K562 (cell line): ENCODE results near the gene WDR46. TPM values are rescaled to one million over a fixed set of nuclear protein-coding genes. Genes with fewer than 3 reads are reported as not detected.

Experiments
- BHLHE40 ChIP-seq: IDR thresholded peaks from 2 replicates; pipeline ENCODE4 v1.6.1; 2011; ENCODE audit warnings: low read length, improper control_type of control experiment
- EGR1 ChIP-seq: fragments of 450-650 bp; conservative IDR thresholded peaks from 2 replicates; pipeline ENCODE4 v1.6.1; 2017; ENCODE audit warnings: mild to moderate bottlenecking
- FOSL1 ChIP-seq: fragments of 200-800 bp; sonication (Bioruptor generic); conservative IDR thresholded peaks from 2 replicates; pipeline ENCODE4 v1.6.1; 2016; ENCODE audit warnings: missing genetic modification characterization, missing compliant biosample characterization
- HNRNPUL1 ChIP-seq: fragments of 200-400 bp; formaldehyde crosslinking; IDR thresholded peaks from 2 replicates; pipeline ENCODE4 v1.6.1; 2017; ENCODE audit warnings: low read length
- KDM2B ChIP-seq: fragments of 250-450 bp; sonication (Bioruptor Pico); IDR thresholded peaks from 2 replicates; pipeline ENCODE4 v1.8.0; 2021; ENCODE audit warnings: mild to moderate bottlenecking, moderate library complexity
- MTA3 ChIP-seq: fragments of 450-650 bp; formaldehyde crosslinking; IDR thresholded peaks from 2 replicates; pipeline ENCODE4 v1.6.1; 2017; ENCODE audit warnings: mild to moderate bottlenecking, borderline replicate concordance
- NCOA1 ChIP-seq: fragments of 450-650 bp; IDR thresholded peaks from 2 replicates; pipeline ENCODE4 v1.6.1; 2016; ENCODE audit warnings: low read depth
- POLR2AphosphoS5 ChIP-seq: IDR thresholded peaks from 2 replicates; pipeline ENCODE4 v1.6.1; 2011; ENCODE audit warnings: mild to moderate bottlenecking, low read depth, low read length, moderate library complexity; ENCODE audit not compliant: control insufficient read depth, insufficient read depth
- SREBF1 ChIP-seq: fragments of 150-350 bp; IDR thresholded peaks from 2 replicates; pipeline ENCODE4 v1.6.1; 2014; ENCODE audit warnings: antibody characterized with exemption, low read depth, low read length, borderline replicate concordance
- polyA plus RNA-seq, 8 experiments: library from polyadenylated mRNA; depleted of rRNA in 4 of 8; stranded (reverse) in 5 of 8; unstranded in 3 of 8; fragments of >200 nt; fragmentation: Nextera tagmentation in 2 of 8; fragmentation: Illumina TruSeq in 1 of 8; extraction: Ambion mirVana in 2 of 8; extraction: Trizol in 1 of 8; gene quantifications; 2 replicates each; pipeline versions ENCODE4 v1.2.1 to v1.2.3, GENCODE V29; 2011 to 2014; ENCODE audit warnings: inconsistent platforms in 1 of 8, missing spikeins in 1 of 8
- total RNA-seq, 7 experiments: library from RNA; depleted of rRNA in 6 of 7; stranded (reverse); fragments of >200 nt in 6 of 7; fragmentation: Illumina TruSeq in 2 of 7; extraction: Trizol in 2 of 7; gene quantifications; 2 replicates each; pipeline versions ENCODE4 v1.2.1 to v1.2.3, GENCODE V29; 2011 to 2021; ENCODE audit warnings: low replicate concordance in 1 of 7
- TF ChIP-seq, protein P1 (sequence below): sonication (generic); formaldehyde crosslinking; IDR thresholded peaks from 2 replicates; pipeline ENCODE4 v1.8.0; 2023; ENCODE audit warnings: mild to moderate bottlenecking, missing genetic modification reagents
- TF ChIP-seq, protein P2 (sequence below): sonication (generic); formaldehyde crosslinking; IDR thresholded peaks from 2 replicates; pipeline ENCODE4 v1.5.0; 2020; ENCODE audit warnings: missing genetic modification reagents
- TF ChIP-seq, protein P3 (sequence below), 2 experiments: fragments of 450-650 bp; IDR thresholded peaks; 2 replicates each; pipeline ENCODE4 v1.6.1; 2016
- TF ChIP-seq, protein P4 (sequence below): fragments of 450-650 bp; IDR thresholded peaks from 2 replicates; pipeline ENCODE4 v1.6.1; 2017; ENCODE audit warnings: antibody characterized with exemption
- TF ChIP-seq, protein P5 (sequence below): sonication (generic); formaldehyde crosslinking; IDR thresholded peaks from 2 replicates; pipeline ENCODE4 v1.8.0; 2022; ENCODE audit warnings: mild to moderate bottlenecking, missing genetic modification reagents

The WDR46 gene
- total and polyA plus RNA-seq, 9 of the 15 experiments (the other 6 are each of a cell fraction or from before 2014, with no cell fraction given), result 8.9 to 146 (median 93.1) TPM

DNA sequence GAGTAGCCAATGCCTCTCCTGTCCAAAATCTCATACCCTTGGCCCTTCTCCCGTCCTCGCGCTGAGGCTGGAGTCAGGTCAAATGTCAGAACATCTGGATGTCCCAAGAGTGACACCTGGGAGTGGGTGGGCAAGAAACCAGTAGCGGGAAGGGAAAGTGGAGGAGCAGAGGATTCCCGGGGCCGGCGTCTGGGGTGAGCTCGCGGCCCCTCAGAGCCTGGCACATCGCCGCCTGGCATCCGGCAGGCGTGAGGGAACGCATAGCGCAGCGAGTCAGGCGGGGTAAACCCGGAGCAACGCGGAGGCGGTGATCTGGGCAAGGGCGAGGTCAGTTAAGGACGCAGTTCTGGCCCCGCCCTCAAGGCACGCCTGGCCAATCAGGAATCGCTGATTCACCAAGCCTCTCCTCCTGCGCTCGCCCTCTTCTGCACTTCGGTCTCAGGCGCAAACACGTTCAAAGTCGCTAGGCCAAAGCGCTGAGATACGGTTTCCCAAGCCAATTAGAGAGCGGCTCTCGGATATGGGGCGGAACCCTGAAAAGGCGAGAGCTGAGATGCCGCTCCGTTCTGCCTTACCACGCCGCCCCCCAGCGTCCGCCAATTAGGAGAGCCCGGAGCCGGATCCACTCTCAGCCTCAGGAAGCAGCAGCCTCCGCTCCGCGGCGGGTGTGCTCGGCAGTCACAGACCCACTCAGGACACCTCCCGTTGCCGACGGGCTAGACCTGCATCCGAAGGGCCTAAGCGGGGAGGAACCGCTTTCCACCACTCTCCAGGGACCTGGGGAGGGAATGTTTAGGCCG is 39.9 kb downstream of the WDR46 start (continued):
- TF ChIP-seq, protein P1, sequence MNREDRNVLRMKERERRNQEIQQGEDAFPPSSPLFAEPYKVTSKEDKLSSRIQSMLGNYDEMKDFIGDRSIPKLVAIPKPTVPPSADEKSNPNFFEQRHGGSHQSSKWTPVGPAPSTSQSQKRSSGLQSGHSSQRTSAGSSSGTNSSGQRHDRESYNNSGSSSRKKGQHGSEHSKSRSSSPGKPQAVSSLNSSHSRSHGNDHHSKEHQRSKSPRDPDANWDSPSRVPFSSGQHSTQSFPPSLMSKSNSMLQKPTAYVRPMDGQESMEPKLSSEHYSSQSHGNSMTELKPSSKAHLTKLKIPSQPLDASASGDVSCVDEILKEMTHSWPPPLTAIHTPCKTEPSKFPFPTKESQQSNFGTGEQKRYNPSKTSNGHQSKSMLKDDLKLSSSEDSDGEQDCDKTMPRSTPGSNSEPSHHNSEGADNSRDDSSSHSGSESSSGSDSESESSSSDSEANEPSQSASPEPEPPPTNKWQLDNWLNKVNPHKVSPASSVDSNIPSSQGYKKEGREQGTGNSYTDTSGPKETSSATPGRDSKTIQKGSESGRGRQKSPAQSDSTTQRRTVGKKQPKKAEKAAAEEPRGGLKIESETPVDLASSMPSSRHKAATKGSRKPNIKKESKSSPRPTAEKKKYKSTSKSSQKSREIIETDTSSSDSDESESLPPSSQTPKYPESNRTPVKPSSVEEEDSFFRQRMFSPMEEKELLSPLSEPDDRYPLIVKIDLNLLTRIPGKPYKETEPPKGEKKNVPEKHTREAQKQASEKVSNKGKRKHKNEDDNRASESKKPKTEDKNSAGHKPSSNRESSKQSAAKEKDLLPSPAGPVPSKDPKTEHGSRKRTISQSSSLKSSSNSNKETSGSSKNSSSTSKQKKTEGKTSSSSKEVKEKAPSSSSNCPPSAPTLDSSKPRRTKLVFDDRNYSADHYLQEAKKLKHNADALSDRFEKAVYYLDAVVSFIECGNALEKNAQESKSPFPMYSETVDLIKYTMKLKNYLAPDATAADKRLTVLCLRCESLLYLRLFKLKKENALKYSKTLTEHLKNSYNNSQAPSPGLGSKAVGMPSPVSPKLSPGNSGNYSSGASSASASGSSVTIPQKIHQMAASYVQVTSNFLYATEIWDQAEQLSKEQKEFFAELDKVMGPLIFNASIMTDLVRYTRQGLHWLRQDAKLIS (CRISPR knock-in tag), result peak; percentile 44; the same call in 1 of the 2 replicates
- TF ChIP-seq BHLHE40 (0 out of 2 replicates have a peak, but pooled peaks have one; percentile 28), NCOA1 (peak; percentile 85), KDM2B (CRISPR knock-in tag) (peak; percentile 92), MTA3 (peak; percentile 60), FOSL1 (peak; percentile 31; the same call in 1 of the 2 replicates), EGR1 (peak; percentile 97), POLR2AphosphoS5 (peak; percentile 73), HNRNPUL1 (no peak), SREBF1 (no peak)
- TF ChIP-seq, protein P2, sequence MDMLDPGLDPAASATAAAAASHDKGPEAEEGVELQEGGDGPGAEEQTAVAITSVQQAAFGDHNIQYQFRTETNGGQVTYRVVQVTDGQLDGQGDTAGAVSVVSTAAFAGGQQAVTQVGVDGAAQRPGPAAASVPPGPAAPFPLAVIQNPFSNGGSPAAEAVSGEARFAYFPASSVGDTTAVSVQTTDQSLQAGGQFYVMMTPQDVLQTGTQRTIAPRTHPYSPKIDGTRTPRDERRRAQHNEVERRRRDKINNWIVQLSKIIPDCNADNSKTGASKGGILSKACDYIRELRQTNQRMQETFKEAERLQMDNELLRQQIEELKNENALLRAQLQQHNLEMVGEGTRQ, result peak; percentile 12; the same call in 1 of the 2 replicates
- TF ChIP-seq, protein P3, sequence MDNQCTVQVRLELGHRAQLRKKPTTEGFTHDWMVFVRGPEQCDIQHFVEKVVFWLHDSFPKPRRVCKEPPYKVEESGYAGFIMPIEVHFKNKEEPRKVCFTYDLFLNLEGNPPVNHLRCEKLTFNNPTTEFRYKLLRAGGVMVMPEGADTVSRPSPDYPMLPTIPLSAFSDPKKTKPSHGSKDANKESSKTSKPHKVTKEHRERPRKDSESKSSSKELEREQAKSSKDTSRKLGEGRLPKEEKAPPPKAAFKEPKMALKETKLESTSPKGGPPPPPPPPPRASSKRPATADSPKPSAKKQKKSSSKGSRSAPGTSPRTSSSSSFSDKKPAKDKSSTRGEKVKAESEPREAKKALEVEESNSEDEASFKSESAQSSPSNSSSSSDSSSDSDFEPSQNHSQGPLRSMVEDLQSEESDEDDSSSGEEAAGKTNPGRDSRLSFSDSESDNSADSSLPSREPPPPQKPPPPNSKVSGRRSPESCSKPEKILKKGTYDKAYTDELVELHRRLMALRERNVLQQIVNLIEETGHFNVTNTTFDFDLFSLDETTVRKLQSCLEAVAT (IDR thresholded peaks at IDR 0.05), result peak in 1 of 2 experiments; percentile 66; a peak in 1 of 4 replicates
- TF ChIP-seq, protein P4, sequence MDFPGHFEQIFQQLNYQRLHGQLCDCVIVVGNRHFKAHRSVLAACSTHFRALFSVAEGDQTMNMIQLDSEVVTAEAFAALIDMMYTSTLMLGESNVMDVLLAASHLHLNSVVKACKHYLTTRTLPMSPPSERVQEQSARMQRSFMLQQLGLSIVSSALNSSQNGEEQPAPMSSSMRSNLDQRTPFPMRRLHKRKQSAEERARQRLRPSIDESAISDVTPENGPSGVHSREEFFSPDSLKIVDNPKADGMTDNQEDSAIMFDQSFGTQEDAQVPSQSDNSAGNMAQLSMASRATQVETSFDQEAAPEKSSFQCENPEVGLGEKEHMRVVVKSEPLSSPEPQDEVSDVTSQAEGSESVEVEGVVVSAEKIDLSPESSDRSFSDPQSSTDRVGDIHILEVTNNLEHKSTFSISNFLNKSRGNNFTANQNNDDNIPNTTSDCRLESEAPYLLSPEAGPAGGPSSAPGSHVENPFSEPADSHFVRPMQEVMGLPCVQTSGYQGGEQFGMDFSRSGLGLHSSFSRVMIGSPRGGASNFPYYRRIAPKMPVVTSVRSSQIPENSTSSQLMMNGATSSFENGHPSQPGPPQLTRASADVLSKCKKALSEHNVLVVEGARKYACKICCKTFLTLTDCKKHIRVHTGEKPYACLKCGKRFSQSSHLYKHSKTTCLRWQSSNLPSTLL, result 0 out of 2 replicates have a peak, but pooled peaks have one; percentile 42
- TF ChIP-seq, protein P5, sequence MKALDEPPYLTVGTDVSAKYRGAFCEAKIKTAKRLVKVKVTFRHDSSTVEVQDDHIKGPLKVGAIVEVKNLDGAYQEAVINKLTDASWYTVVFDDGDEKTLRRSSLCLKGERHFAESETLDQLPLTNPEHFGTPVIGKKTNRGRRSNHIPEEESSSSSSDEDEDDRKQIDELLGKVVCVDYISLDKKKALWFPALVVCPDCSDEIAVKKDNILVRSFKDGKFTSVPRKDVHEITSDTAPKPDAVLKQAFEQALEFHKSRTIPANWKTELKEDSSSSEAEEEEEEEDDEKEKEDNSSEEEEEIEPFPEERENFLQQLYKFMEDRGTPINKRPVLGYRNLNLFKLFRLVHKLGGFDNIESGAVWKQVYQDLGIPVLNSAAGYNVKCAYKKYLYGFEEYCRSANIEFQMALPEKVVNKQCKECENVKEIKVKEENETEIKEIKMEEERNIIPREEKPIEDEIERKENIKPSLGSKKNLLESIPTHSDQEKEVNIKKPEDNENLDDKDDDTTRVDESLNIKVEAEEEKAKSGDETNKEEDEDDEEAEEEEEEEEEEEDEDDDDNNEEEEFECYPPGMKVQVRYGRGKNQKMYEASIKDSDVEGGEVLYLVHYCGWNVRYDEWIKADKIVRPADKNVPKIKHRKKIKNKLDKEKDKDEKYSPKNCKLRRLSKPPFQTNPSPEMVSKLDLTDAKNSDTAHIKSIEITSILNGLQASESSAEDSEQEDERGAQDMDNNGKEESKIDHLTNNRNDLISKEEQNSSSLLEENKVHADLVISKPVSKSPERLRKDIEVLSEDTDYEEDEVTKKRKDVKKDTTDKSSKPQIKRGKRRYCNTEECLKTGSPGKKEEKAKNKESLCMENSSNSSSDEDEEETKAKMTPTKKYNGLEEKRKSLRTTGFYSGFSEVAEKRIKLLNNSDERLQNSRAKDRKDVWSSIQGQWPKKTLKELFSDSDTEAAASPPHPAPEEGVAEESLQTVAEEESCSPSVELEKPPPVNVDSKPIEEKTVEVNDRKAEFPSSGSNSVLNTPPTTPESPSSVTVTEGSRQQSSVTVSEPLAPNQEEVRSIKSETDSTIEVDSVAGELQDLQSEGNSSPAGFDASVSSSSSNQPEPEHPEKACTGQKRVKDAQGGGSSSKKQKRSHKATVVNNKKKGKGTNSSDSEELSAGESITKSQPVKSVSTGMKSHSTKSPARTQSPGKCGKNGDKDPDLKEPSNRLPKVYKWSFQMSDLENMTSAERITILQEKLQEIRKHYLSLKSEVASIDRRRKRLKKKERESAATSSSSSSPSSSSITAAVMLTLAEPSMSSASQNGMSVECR, result peak; percentile 56
